HG03432 (cell line): ENCODE measurements around the gene DYDC1.
"Not testable (repeated sequence)": the region's sequence is repeated elsewhere in the genome, so short reads cannot be mapped to it uniquely, and the experiment has no call there.

Experiments used
- ATAC-seq: cut with Tn5 transposase; IDR thresholded peaks from one replicate; pipeline ENCODE4 v1.9.1; 2021; ENCODE audit warnings: mild to moderate bottlenecking, moderate library complexity; ENCODE audit not compliant: unreplicated experiment

DYDC1 gene

DNA sequence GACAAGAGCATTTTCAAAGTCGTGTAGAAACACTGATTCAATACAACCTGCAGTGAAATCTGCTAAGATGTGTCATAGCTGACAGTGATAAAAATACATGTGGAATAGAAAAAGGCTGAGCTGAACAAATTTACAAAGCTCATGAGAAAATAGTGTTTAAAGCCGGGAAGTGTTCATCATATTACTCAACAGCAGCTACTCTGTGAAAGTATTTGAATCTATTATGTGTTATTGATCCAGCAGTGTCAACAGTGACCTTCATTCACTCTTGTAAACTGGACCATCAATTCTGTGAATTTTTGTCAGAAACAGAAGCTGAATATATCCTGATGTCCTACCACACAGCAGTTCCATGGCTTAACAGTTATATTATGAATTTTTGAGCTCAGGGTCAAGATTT is 11.6 kb downstream of the DYDC1 start:
- no peak for ATAC-seq

GRCh38 chr10:80344276-80344675 is 12.3 kb downstream of the DYDC1 start:
- ATAC-seq, result no peak

- no peak for ATAC-seq
Measured at GRCh38 chr10:80333983-80334382, 22.6 kb downstream of the DYDC1 start.

DNA sequence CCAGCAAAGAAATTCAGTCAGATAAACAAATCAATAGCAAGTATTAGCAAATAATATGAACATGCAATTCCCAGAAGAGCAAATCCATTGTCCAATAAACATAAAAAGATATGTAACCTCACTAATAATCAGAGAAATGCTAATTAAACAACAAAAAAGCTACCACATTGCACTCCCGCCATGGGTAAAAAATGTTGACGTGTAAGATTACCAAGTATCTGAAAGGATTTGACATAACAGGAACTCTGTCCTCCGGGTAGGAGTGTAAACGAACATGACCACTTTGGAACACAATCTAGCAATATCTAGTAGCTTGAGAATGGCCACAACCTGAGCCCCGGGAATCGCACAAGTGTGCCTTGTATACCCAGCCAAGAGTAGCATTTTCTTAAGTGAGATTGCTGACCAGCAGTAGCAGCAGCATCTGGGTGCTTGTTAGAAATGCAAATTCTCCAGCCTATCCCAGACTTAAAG is 31.6 kb downstream of the DYDC1 start:
- ATAC-seq, result no peak

DNA sequence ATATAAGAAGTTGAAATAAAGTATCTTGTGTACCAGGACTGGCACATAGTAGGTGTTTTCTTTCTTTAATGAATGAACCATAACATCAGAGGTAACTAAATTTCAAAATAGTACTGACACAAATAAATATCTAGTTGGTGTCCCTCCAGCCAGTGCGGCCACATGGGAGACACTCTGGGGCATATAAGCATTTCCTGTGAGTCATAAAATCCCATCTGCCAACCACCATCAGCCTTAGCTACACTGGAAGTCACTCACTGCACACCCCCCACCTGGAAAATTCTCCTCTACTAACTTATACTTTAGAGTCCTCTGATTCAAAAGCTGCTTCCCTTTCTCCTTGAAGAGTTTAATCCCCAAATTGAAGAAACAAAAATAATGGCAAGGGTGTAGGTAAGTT is 32.5 kb downstream of the DYDC1 start:
- peak; percentile 71 for ATAC-seq

GRCh38 chr10:80323311-80323710 is 33.2 kb downstream of the DYDC1 start:
- ATAC-seq, result no peak

GRCh38 chr10:80322711-80323110 is 33.8 kb downstream of the DYDC1 start:
- no peak for ATAC-seq

GRCh38 chr10:80322158-80322557 is 34.4 kb downstream of the DYDC1 start:
- no peak for ATAC-seq

GRCh38 chr10:80321183-80321582 is 35.4 kb downstream of the DYDC1 start:
- no peak for ATAC-seq

- no peak for ATAC-seq
Measured at GRCh38 chr10:80320377-80320776, 36.2 kb downstream of the DYDC1 start.

- no peak for ATAC-seq
Measured at GRCh38 chr10:80319725-80320290, 36.7 kb downstream of the DYDC1 start.

GRCh38 chr10:80319318-80319717 is 37.2 kb downstream of the DYDC1 start:
- ATAC-seq, result no peak

DNA sequence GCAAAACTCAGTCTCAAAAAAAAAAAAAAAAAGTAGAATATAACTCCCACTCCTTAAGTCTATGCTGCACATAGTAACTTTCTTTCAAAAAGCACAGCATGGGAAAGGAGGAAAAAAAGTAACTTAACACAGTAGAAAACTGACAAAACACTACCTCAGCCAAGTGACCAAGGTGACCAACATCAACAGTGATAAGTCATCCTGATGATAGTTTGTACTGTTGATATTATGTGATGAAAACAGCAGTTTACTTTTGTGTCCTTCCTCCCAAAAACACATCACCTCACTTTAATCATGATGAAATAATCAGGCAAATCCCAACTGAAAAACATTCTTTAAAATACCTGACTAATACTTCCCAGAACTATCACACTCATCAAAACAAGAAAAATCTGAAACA is 37.8 kb downstream of the DYDC1 start:
- ATAC-seq, result no peak

DNA sequence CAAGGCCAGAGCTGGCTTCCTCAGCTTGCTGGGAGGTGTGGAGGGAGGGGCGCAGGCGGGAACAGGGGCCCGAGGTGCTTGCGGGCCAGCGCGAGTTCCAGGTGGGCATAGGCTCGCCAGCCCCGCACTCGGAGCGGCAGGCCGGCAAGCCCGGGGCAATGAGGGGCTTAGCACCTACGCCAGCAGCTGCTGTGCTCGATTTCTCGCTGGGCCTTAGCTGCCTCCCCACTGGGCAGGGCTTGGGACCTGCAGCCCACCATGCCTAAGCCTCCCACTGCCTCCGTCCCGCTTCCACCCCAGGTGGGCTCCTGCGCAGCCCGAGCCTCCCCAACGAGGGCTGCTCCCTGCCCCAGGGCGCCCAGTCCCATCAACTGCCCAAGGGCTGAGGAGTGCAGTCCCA is 41.2 kb downstream of the DYDC1 start:
- no peak for ATAC-seq

- ATAC-seq, result no peak
Measured at GRCh38 chr10:80313523-80313922, 43.0 kb downstream of the DYDC1 start.

DNA sequence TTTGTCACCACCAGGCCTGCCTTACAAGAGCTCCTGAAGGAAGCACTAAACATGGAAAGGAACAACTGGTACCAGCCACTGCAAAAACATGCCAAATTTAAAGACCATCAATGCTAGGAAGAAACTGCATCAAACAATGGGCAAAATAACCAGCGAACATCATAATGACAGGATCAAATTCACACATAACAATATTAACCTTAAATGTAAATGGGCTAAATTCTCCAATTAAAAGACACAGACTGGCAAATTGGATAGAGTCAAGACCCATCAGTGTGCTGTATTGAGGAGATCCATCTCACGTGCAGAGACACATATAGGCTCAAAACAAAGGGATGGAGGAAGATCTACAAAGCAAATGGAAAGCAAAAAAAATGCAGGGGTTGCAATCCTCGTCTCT is 50.6 kb downstream of the DYDC1 start:
- not testable (repeated sequence) for ATAC-seq

DNA sequence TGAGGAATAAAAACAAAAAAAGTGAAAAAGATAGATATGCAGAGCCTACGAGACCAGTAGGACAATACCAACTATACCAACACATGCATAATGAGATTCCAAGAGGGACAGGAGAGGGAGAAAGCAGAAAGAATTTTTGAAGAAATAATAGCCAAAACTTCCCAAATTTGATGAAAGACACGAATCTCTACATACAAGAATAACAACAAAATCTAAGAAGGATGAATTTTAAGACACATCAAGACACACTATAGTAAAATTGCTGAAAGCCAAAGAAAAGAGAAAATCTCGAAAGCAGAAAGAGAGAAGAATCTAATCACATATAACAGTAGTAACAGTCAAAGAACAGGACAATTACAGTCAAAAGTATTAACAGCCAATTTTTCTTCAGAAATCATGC is 59.6 kb downstream of the DYDC1 start:
- no peak for ATAC-seq

GRCh38 chr10:80292607-80293239 is 63.8 kb downstream of the DYDC1 start:
- ATAC-seq, result no peak

GRCh38 chr10:80290474-80291220 is 65.9 kb downstream of the DYDC1 start:
- no peak for ATAC-seq

GRCh38 chr10:80289451-80290287 is 66.9 kb downstream of the DYDC1 start, which contains the start of gene MAT1A:
Gene MAT1A, minus strand, starts transcription at chr10:80289658. Its CDS starts 235 bp downstream, at chr10:80289423.
- no peak for ATAC-seq

GRCh38 chr10:80288849-80289248 is 67.7 kb downstream of the DYDC1 start:
- ATAC-seq, result no peak
